Fibroblast of lung (primary cell): Measurements from ENCODE around the gene SH3BGRL3. TPM values are rescaled to one million over a fixed set of nuclear protein-coding genes. Genes with fewer than 3 reads are reported as not detected.

ENCODE experiments used
- DNase-seq, 2 donors: peaks; one replicate each; pipeline versions ENCODE4 v3.0.0 to v3.0.0-alpha.2; 2010; ENCODE audit warnings: low read depth in 2 of 2
- H2AFZ ChIP-seq: 2 replicates; pipeline ENCODE4 v1.5.1; 2012; ENCODE audit warnings: low read length, control low read depth, inconsistent platforms
- H3K27ac ChIP-seq: 2 replicates; pipeline ENCODE4 v1.5.1; 2011; ENCODE audit warnings: low read length, control low read depth; ENCODE audit not compliant: insufficient read depth
- H3K27me3 ChIP-seq: 2 replicates; pipeline ENCODE4 v1.5.1; 2011; ENCODE audit warnings: mild to moderate bottlenecking, low read length; ENCODE audit not compliant: control insufficient read depth, insufficient read depth
- H3K36me3 ChIP-seq: 2 replicates; pipeline ENCODE4 v1.5.1; 2011; ENCODE audit warnings: low read length; ENCODE audit not compliant: control insufficient read depth, insufficient read depth
- H3K4me1 ChIP-seq: 2 replicates; pipeline ENCODE4 v1.5.1; 2011; ENCODE audit warnings: low read length; ENCODE audit not compliant: control insufficient read depth, insufficient read depth; ENCODE audit errors: extremely low read depth
- H3K4me2 ChIP-seq: 2 replicates; pipeline ENCODE4 v1.5.1; 2011; ENCODE audit warnings: low read length, control low read depth; ENCODE audit not compliant: insufficient read depth; ENCODE audit errors: extremely low read depth
- H3K4me3 ChIP-seq, 4 experiments: fragments of 200-600 bp in 1 of 4; sonication (generic) in 1 of 4; replicated peaks in 1 of 4; 2 replicates each; pipeline ENCODE4 v1.5.1; 2011 to 2016; ENCODE audit warnings: low read length in 4 of 4, low read depth in 3 of 4, mild to moderate bottlenecking in 3 of 4, control low read depth in 2 of 4, inconsistent platforms in 1 of 4, mixed read lengths in 1 of 4; ENCODE audit not compliant: insufficient read depth in 1 of 4; ENCODE audit errors: control extremely low read depth in 1 of 4
- H3K79me2 ChIP-seq: 2 replicates; pipeline ENCODE4 v1.5.1; 2012; ENCODE audit warnings: mild to moderate bottlenecking, low read length, inconsistent platforms; ENCODE audit not compliant: control insufficient read depth, insufficient read depth
- H3K9ac ChIP-seq: 2 replicates; pipeline ENCODE4 v1.5.1; 2011; ENCODE audit warnings: mild to moderate bottlenecking, low read length, control low read depth; ENCODE audit not compliant: insufficient read depth
- H3K9me3 ChIP-seq: 2 replicates; pipeline ENCODE4 v1.5.1; 2012; ENCODE audit warnings: low read depth, low read length; ENCODE audit not compliant: control insufficient read depth, insufficient read depth
- H4K20me1 ChIP-seq: 2 replicates; pipeline ENCODE4 v1.5.1; 2011; ENCODE audit warnings: low read length; ENCODE audit not compliant: control insufficient read depth, insufficient read depth; ENCODE audit errors: extremely low read depth
- EZH2 ChIP-seq: IDR thresholded peaks from 2 replicates; pipeline ENCODE4 v1.5.1; 2012; ENCODE audit warnings: low read length, control low read depth, mild to moderate bottlenecking; ENCODE audit errors: missing control alignments
- polyA plus RNA-seq, 2 donors: library from polyadenylated mRNA; depleted of rRNA in 1 of 2; stranded (reverse) in 1 of 2; unstranded in 1 of 2; fragments of >200 nt; gene quantifications; 2 replicates each; pipeline ENCODE4 v1.2.1, GENCODE V29; 2011 to 2012; ENCODE audit warnings: missing spikeins in 1 of 2
- total RNA-seq: library from RNA; depleted of rRNA; stranded (reverse); fragments of >200 nt; gene quantifications from 2 replicates; pipeline ENCODE4 v1.2.1, GENCODE V29; 2014
- TF ChIP-seq, protein P1 (sequence below), 2 donors: IDR thresholded peaks in 1 of 2; conservative IDR thresholded peaks in 1 of 2; 1 replicate in 1 of 2; 2 replicates in 1 of 2; pipeline ENCODE4 v1.5.1; 2011 to 2012; ENCODE audit warnings: low read length in 2 of 2, control low read depth in 1 of 2, inconsistent platforms in 1 of 2, low read depth in 1 of 2, mild to moderate bottlenecking in 1 of 2

SH3BGRL3 gene
- total and polyA plus RNA-seq, 2 donors (not counting 1 experiment from before 2014, with no cell fraction given), result 39.6 to 200 TPM

DNA sequence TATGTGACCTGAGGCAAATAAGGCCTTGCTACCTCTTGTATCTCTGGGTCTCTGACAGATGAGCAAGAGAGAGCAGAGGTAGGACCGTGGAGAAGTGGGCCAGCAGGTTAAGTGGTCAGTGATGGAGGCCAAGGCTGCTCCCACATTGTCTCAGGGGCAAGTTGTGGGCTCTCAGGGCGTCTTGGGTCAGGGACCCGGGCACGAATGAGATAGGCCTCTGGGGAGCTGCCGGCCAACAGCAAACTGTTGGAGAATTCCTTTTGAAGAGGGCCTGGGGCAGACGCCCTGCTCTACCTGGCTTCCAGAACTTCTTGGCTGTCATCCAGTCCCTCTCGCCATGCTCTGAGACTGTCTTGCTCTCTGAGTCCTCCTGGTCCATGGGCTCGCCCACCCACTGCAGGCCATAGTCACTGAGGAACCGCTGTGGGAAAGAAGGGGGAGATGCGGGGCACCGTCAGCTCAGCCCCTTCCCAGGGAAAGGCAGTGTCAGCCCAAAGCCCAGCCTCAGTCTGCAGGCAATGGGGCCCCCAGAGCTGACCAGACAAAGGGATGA lies 14.1 kb downstream of the SH3BGRL3 start:
- no peak overlapping the region for H3K4me3 ChIP-seq
- H3K36me3 ChIP-seq, result no peaks in the 10 kb centered on the region
- no peaks in the 10 kb centered on the region for H4K20me1 ChIP-seq
- no peak overlapping the region for H3K27ac ChIP-seq
- H3K9me3 ChIP-seq, result no peaks in the 10 kb centered on the region
- H3K27me3 ChIP-seq, result no peaks in the 10 kb centered on the region
- TF ChIP-seq EZH2, result no peak
- TF ChIP-seq, protein P1, sequence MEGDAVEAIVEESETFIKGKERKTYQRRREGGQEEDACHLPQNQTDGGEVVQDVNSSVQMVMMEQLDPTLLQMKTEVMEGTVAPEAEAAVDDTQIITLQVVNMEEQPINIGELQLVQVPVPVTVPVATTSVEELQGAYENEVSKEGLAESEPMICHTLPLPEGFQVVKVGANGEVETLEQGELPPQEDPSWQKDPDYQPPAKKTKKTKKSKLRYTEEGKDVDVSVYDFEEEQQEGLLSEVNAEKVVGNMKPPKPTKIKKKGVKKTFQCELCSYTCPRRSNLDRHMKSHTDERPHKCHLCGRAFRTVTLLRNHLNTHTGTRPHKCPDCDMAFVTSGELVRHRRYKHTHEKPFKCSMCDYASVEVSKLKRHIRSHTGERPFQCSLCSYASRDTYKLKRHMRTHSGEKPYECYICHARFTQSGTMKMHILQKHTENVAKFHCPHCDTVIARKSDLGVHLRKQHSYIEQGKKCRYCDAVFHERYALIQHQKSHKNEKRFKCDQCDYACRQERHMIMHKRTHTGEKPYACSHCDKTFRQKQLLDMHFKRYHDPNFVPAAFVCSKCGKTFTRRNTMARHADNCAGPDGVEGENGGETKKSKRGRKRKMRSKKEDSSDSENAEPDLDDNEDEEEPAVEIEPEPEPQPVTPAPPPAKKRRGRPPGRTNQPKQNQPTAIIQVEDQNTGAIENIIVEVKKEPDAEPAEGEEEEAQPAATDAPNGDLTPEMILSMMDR (conservative IDR thresholded peaks at IDR 0.05 in 1 of 2, IDR thresholded peaks at IDR 0.05 in 1 of 2; ENCODE audit: low read depth in 1 of 2, low read length in 2 of 2), result no peak
- H3K79me2 ChIP-seq, result no peaks in the 10 kb centered on the region
- H3K9ac ChIP-seq, result no peak overlapping the region
- H3K4me1 ChIP-seq, result peaks cover 3% of the 10 kb centered on the region
- no peak overlapping the region for H2AFZ ChIP-seq
- no peak overlapping the region for H3K4me2 ChIP-seq
- DNase-seq, result no peak

GRCh38 chr1:26295194-26296138 lies 15.6 kb downstream of the SH3BGRL3 start:
- Histone ChIP-seq H3K27ac (no peak overlapping the region), H2AFZ (no peak overlapping the region), H3K36me3 (no peaks in the 10 kb centered on the region), H3K4me1 (peaks cover 3% of the 10 kb centered on the region), H3K4me3 (no peak overlapping the region), H3K9ac (no peak overlapping the region), H3K9me3 (no peaks in the 10 kb centered on the region), H3K79me2 (no peaks in the 10 kb centered on the region), H3K4me2 (no peak overlapping the region), H4K20me1 (no peaks in the 10 kb centered on the region), H3K27me3 (no peaks in the 10 kb centered on the region)
- no peak for DNase-seq
- no peak for TF ChIP-seq EZH2
- TF ChIP-seq, protein P1 (conservative IDR thresholded peaks at IDR 0.05 in 1 of 2, IDR thresholded peaks at IDR 0.05 in 1 of 2; ENCODE audit: low read depth in 1 of 2, low read length in 2 of 2), result no peak

DNA sequence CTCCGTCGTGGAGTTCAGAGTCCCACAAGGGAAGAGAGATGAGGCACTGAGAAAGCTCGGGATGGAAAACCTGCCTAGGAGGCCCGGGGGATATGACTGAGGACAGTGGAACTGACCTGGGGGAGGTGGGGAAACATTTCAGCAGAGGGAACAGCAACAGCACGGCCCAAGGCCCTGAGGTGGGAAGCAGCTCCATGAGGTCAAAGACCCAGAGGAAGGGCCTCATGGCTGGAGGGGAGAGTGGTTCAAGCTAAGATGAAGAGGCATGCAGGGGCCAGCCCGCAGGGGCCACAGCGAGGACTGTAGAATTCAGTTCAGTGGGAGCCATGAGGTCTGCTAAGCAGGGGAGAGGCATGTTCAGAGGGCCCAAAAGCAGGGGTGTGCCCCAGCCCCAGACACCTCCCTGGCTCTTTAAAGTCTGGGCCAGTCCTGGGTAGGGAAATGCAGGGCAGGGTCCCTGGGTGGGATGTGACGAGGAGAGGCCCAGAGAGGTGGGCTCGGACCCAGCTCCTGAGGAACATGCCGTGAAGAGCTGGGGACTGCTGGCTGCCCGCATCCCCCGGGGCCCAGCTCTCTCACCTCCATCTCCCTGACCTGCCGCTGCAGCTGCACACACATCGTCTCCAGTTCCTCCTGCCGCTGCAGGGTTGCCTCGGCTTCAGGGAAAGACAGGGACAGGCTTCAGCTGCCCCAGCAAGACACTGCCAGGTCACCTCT lies 16.6 kb downstream of the SH3BGRL3 start:
- Histone ChIP-seq H3K9me3 (no peaks in the 10 kb centered on the region), H3K36me3 (no peaks in the 10 kb centered on the region), H3K4me3 (no peak overlapping the region), H4K20me1 (no peaks in the 10 kb centered on the region), H3K79me2 (no peaks in the 10 kb centered on the region), H3K9ac (no peak overlapping the region), H3K4me1 (peaks cover 3% of the 10 kb centered on the region), H3K27me3 (no peaks in the 10 kb centered on the region), H3K4me2 (no peak overlapping the region), H2AFZ (no peak overlapping the region), H3K27ac (no peak overlapping the region)
- TF ChIP-seq, protein P1 (conservative IDR thresholded peaks at IDR 0.05 in 1 of 2, IDR thresholded peaks at IDR 0.05 in 1 of 2; ENCODE audit: low read depth in 1 of 2, low read length in 2 of 2), result no peak
- TF ChIP-seq EZH2, result no peak
- no peak for DNase-seq
